Activated B cell treated with CpG ODN at 0.5 μM for 24 hours (primary cell): ENCODE results near the gene SLC25A1. TPM values are rescaled to one million over a fixed set of nuclear protein-coding genes. Genes with fewer than 3 reads are reported as not detected.

ENCODE experiments used
- ATAC-seq: fragments of 200-7000 bp; cut with Tn5 transposase; one replicate; pipeline ENCODE4 v1.10.0; 2021; ENCODE audit warnings: low read depth, mild to moderate bottlenecking, moderate library complexity
- CTCF ChIA-PET: fragments of 350-600 bp; sonication (Branson Sonifier 250); formaldehyde crosslinking; loops from one replicate; lab custom pipeline; 2021; ENCODE audit warnings: antibody characterized with exemption; lab: Charles Lee
- POLR2A ChIA-PET: fragments of 350-600 bp; sonication (Branson Sonifier 250); formaldehyde crosslinking; loops from one replicate; lab custom pipeline; 2021; ENCODE audit warnings: antibody characterized with exemption; lab: Charles Lee
- DNase-seq: peaks from one replicate; pipeline ENCODE4 v3.0.0; 2022
- H3K27ac Mint-ChIP-seq: one replicate; pipeline ENCODE4 v1.8.0; 2020; ENCODE audit warnings: mixed read lengths
- H3K27me3 Mint-ChIP-seq: one replicate; pipeline ENCODE4 v1.8.0; 2021; ENCODE audit warnings: mixed read lengths
- H3K36me3 Mint-ChIP-seq: one replicate; pipeline ENCODE4 v1.8.0; 2021; ENCODE audit warnings: low read depth, mixed read lengths
- H3K4me1 Mint-ChIP-seq: one replicate; pipeline ENCODE4 v1.8.0; 2021; ENCODE audit warnings: mixed read lengths
- H3K4me3 Mint-ChIP-seq: one replicate; pipeline ENCODE4 v1.8.0; 2020; ENCODE audit warnings: mild to moderate bottlenecking, mixed read lengths
- H3K9me3 Mint-ChIP-seq: one replicate; pipeline ENCODE4 v1.8.0; 2020; ENCODE audit warnings: mixed read lengths
- intact Hi-C: fragments of 100-400 bp; cut with micrococcal nuclease; formaldehyde crosslinking; loops from one replicate; pipeline ENCODE4 v1.15.1; 2024
- total RNA-seq: library from RNA; stranded (reverse); gene quantifications from 2 replicates; pipeline ENCODE4 v1.2.3, GENCODE V29; 2022
- TF ChIP-seq, protein P1 (sequence below): fragments of 200-600 bp; IDR thresholded peaks from one replicate; pipeline ENCODE4 v1.8.0; 2022; ENCODE audit warnings: antibody characterized with exemption, mild to moderate bottlenecking

Gene SLC25A1
- total RNA-seq, 1 donor from 2014 or later, result 44.2 TPM

DNA sequence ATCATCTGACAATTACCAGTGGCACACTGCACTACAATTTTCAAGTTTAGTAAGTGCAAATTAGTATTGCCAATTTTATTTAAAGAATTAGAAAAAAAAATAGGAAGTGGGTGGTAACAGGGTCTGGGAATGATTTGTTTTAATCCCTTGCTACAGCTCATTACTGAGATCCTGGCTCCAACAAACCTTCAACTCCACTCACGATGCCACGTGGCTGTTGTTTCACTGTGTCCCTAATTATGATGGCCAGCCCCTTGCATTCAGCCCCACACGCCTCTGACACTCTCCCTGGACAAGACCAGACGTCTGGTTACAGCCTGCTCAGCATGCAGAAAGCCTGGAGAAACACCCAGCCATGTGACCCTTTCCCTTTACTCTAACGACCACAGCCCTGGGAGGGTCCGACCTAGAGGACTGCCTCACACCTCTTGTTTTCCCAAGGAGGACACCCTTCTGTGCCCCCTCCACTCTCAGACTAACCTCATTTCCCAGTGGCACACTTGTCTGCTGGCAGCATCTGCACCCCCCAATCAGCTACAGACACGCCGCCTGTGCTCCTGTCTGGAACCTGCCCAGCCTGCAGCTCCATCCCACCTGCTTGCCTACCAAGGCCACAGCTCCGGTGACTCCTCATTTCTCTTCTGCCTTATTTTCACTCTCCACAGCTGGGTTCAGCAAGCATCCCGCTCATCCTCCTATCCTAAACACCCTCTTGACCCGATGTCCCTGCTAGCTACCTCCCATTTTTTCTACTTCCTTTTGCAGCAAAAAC is 18.5 kb upstream of the SLC25A1 start:
- POLR2A ChIA-PET, result no interaction called here

DNA sequence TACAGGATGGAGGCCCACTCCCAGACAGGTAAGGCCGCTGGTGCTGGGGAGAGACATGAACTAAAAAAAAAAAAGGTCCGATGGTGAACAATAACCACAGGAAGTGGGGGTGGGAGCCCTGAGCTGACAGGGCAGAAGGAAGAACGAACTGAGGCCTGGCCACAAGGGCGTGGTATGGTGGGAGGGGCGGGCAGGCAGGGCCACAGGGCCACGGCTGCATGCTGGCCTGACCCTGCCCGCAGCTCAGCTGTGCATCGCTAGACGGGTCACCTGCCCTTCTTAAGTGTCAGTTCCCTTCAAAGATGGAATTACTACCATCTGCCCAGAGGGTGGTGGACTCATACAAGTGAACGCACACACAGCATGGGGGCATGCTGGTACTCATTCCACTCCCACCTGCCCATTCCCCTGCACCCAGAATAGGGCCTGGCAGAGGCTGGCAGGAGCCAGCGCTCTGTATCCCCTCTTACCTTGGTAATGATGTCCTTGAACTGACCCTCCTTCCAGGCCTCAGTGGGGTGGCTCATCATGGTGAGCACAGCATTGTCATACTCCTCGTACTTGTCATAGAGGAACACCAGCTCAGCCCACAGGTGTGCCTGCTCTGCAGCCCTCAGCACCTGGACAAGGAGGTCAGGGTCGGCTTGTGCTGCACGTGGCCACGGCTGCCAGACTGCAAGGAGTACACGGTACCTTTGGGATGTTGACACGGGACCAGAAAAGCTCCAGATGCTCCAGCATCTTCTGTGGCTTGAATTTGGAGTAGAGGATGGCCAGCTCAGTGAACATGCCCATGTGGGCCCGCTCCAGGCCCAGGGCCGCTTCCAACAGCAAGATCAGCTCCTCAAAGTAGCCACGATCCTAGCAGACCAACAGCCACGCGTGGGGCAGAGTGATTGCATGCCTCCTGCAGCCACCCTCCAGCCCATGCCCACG is 17.5 kb upstream of the SLC25A1 start:
- no peaks in the 10 kb centered on the region for H3K9me3 Mint-ChIP-seq
- intact Hi-C loops, result no loop called here
- H3K36me3 Mint-ChIP-seq, result no peaks in the 10 kb centered on the region
- CTCF ChIA-PET, result no interaction called here
- POLR2A ChIA-PET, result no interaction called here
- peaks cover 5% of the 10 kb centered on the region for H3K4me1 Mint-ChIP-seq
- DNase-seq, result no peak
- no peak for ATAC-seq
- no peak overlapping the region for H3K4me3 Mint-ChIP-seq
- peaks cover 2% of the 10 kb centered on the region for H3K27me3 Mint-ChIP-seq
- no peak overlapping the region for H3K27ac Mint-ChIP-seq
- TF ChIP-seq, protein P1, sequence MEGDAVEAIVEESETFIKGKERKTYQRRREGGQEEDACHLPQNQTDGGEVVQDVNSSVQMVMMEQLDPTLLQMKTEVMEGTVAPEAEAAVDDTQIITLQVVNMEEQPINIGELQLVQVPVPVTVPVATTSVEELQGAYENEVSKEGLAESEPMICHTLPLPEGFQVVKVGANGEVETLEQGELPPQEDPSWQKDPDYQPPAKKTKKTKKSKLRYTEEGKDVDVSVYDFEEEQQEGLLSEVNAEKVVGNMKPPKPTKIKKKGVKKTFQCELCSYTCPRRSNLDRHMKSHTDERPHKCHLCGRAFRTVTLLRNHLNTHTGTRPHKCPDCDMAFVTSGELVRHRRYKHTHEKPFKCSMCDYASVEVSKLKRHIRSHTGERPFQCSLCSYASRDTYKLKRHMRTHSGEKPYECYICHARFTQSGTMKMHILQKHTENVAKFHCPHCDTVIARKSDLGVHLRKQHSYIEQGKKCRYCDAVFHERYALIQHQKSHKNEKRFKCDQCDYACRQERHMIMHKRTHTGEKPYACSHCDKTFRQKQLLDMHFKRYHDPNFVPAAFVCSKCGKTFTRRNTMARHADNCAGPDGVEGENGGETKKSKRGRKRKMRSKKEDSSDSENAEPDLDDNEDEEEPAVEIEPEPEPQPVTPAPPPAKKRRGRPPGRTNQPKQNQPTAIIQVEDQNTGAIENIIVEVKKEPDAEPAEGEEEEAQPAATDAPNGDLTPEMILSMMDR, result no peak

More for the DNA sequence above, 18.5 kb upstream of the SLC25A1 start:
- no peak for DNase-seq
- Mint-ChIP-seq H3K36me3 (no peaks in the 10 kb centered on the region), H3K27ac (no peak overlapping the region), H3K27me3 (peaks cover 2% of the 10 kb centered on the region), H3K9me3 (no peaks in the 10 kb centered on the region), H3K4me3 (no peak overlapping the region), H3K4me1 (peaks cover 5% of the 10 kb centered on the region)
- intact Hi-C loops, result no loop called here
- ATAC-seq, result no peak
- CTCF ChIA-PET, result no interaction called here
- TF ChIP-seq, protein P1, result no peak

DNA sequence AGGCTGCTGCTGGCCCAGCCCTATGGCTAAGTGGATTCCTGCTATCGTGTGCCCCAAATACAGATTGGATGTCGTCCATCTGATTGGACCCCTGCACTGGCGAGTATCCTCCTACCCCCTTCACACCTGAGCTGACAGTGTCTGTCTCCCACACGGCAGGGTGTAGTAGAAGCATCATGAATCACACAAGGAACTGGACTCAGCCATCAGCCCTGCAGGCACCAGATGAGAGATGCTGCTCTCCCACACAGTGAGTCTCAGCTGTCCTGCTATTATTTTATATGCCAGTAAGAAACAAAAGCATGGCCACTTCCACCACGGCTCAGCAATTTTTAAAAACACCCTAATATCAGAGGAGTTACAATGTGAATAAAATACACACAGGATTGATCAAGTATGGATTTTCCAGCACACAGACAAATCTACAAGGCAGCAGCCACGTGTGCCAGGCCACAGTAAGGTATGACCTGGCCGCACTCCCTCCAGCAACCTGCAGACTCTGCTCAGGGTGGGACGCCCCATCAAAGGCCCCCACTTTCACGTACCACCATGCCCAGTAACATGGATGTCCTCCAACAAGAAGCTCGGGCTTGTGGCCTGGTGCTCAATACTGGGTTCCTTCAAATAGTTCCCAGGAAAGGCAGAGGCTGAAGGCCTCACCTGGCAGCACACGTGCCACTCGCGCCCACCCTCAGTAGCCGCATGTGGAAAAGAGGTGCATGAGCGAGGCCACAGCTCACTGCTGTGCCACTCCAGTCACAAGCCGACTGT is 16.4 kb upstream of the SLC25A1 start:
- Mint-ChIP-seq H3K27ac (no peak overlapping the region), H3K4me1 (peaks cover 5% of the 10 kb centered on the region), H3K36me3 (no peaks in the 10 kb centered on the region), H3K4me3 (no peak overlapping the region), H3K9me3 (no peaks in the 10 kb centered on the region), H3K27me3 (peaks cover 2% of the 10 kb centered on the region)
- POLR2A ChIA-PET, result no interaction called here
- no peak for ATAC-seq
- no peak for DNase-seq
- intact Hi-C loops, result no loop called here
- CTCF ChIA-PET, result no interaction called here
- TF ChIP-seq, protein P1, result no peak

DNA sequence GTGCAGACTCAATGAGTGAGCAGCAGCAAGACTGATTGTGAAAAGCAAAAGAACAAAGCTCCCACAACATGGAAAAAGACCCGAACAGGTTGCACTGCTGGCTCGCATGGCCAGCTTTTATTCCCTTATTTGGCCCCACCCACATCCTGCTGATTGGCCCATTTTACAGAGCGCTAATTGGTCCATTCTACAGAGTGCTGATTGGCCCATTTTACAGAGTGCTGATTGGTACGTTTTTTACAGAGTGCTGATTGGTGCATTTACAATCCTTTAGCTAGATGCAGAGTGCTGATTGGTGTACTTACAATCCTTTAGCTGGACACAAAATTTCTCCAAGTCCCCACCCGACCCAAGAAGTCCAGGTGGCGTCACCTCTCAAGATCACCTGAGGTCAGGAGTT is 15.3 kb upstream of the SLC25A1 start:
- Mint-ChIP-seq H3K27me3 (peaks cover 2% of the 10 kb centered on the region), H3K27ac (no peak overlapping the region), H3K4me3 (no peak overlapping the region), H3K36me3 (no peaks in the 10 kb centered on the region), H3K4me1 (peaks cover 5% of the 10 kb centered on the region), H3K9me3 (no peaks in the 10 kb centered on the region)
- ATAC-seq (no peak), DNase-seq (no peak)
- intact Hi-C loops, result no loop called here
- TF ChIP-seq, protein P1, result no peak
- ChIA-PET CTCF (no interaction called here), POLR2A (interaction anchor here (0.6 kb wide), 1 partner anchor 63 kb away, joined by 3 read pairs; no protein-coding TSS in a partner anchor)
